Neuronal stem cell (in vitro differentiated cells): ENCODE measurements around the gene ERMN.

Experiments used
- DNase-seq: peaks from one replicate; pipeline ENCODE4 v3.0.0-alpha.2; 2013; ENCODE audit warnings: low spot score
- H2AFZ ChIP-seq: one replicate; pipeline ENCODE4 v1.6.1; 2013; ENCODE audit warnings: mild to moderate bottlenecking, low read length, inconsistent platforms
- H2AK5ac ChIP-seq: 2 replicates; pipeline ENCODE4 v1.6.1; 2013; ENCODE audit warnings: low read depth, mild to moderate bottlenecking, inconsistent platforms, low read length, moderate library complexity, mixed read lengths
- H2BK120ac ChIP-seq: 2 replicates; pipeline ENCODE4 v1.6.1; 2013; ENCODE audit warnings: low read depth, mild to moderate bottlenecking, inconsistent platforms, low read length, moderate library complexity, mixed read lengths
- H2BK12ac ChIP-seq: one replicate; pipeline ENCODE4 v1.6.1; 2013; ENCODE audit warnings: low read length, inconsistent platforms
- H2BK15ac ChIP-seq: 2 replicates; pipeline ENCODE4 v1.6.1; 2013; ENCODE audit warnings: mild to moderate bottlenecking, low read length, inconsistent platforms, mixed read lengths
- H2BK5ac ChIP-seq: one replicate; pipeline ENCODE4 v1.6.1; 2013; ENCODE audit warnings: inconsistent platforms, mild to moderate bottlenecking, low read length, moderate library complexity
- H3K14ac ChIP-seq: one replicate; pipeline ENCODE4 v1.6.1; 2013; ENCODE audit warnings: low read length, inconsistent platforms
- H3K18ac ChIP-seq: 2 replicates; pipeline ENCODE4 v1.6.1; 2013; ENCODE audit warnings: low read length, inconsistent platforms
- H3K23ac ChIP-seq: 2 replicates; pipeline ENCODE4 v1.6.1; 2013; ENCODE audit warnings: low read depth, mild to moderate bottlenecking, mixed read lengths, low read length, inconsistent platforms; ENCODE audit not compliant: poor library complexity
- H3K27ac ChIP-seq: replicated peaks from 3 replicates; pipeline ENCODE4 v1.5.1; 2013; ENCODE audit warnings: low read length, inconsistent platforms
- H3K27me3 ChIP-seq, 3 experiments: 2 replicates each; pipeline ENCODE4 v1.6.1; 2013; ENCODE audit warnings: low read length in 3 of 3, mild to moderate bottlenecking in 2 of 3, inconsistent platforms in 1 of 3, low read depth in 1 of 3, mixed read lengths in 1 of 3, moderate library complexity in 1 of 3; ENCODE audit not compliant: control insufficient read depth in 3 of 3, insufficient read depth in 3 of 3
- H3K36me3 ChIP-seq, 2 donors: replicated peaks in 1 of 2; 2 replicates each; pipeline ENCODE4 v1.6.1; 2013; ENCODE audit warnings: low read length in 2 of 2; ENCODE audit not compliant: control insufficient read depth in 2 of 2, insufficient read depth in 2 of 2
- H3K4ac ChIP-seq: 2 replicates; pipeline ENCODE4 v1.6.1; 2013; ENCODE audit warnings: inconsistent platforms, mild to moderate bottlenecking, low read length, moderate library complexity
- H3K4me1 ChIP-seq, 2 donors: 1 replicate in 1 of 2; 2 replicates in 1 of 2; pipeline ENCODE4 v1.6.1; 2013; ENCODE audit warnings: low read length in 2 of 2, low read depth in 1 of 2; ENCODE audit not compliant: control insufficient read depth in 2 of 2, insufficient read depth in 1 of 2
- H3K4me2 ChIP-seq: one replicate; pipeline ENCODE4 v1.6.1; 2013; ENCODE audit warnings: mild to moderate bottlenecking, low read length, inconsistent platforms; ENCODE audit not compliant: insufficient read depth, poor library complexity, severe bottlenecking
- H3K4me3 ChIP-seq, 2 donors: 2 replicates each; pipeline ENCODE4 v1.5.1; 2013; ENCODE audit warnings: low read length in 2 of 2, mild to moderate bottlenecking in 2 of 2, inconsistent platforms in 1 of 2, moderate library complexity in 1 of 2
- H3K79me1 ChIP-seq: one replicate; pipeline ENCODE4 v1.6.1; 2013; ENCODE audit warnings: low read depth, mild to moderate bottlenecking, inconsistent platforms, low read length, moderate library complexity
- H3K9ac ChIP-seq: one replicate; pipeline ENCODE4 v1.6.1; 2013; ENCODE audit warnings: mild to moderate bottlenecking, low read depth, low read length, inconsistent platforms; ENCODE audit not compliant: poor library complexity
- H3K9me3 ChIP-seq, 2 donors: replicated peaks in 1 of 2; 2 replicates each; pipeline versions ENCODE3 to v1.6.1; 2013; ENCODE audit warnings: low read length in 2 of 2, mild to moderate bottlenecking in 2 of 2, inconsistent platforms in 1 of 2, low read depth in 1 of 2, mixed read lengths in 1 of 2, moderate library complexity in 1 of 2; ENCODE audit not compliant: control insufficient read depth in 2 of 2, insufficient read depth in 1 of 2
- H4K8ac ChIP-seq: one replicate; pipeline ENCODE4 v1.6.1; 2013; ENCODE audit warnings: low read depth, mild to moderate bottlenecking, inconsistent platforms, low read length, moderate library complexity
- H4K91ac ChIP-seq: one replicate; pipeline ENCODE4 v1.6.1; 2013; ENCODE audit warnings: low read length, low read depth, mild to moderate bottlenecking, inconsistent platforms; ENCODE audit not compliant: poor library complexity
- WGBS, 2 donors: extraction: QIAGEN DNeasy Blood & Tissue Kit; methylation state at CpG; one replicate each; pipeline ENCODE4 v1.1.7; 2013; ENCODE audit warnings: missing lambda C conversion rate in 2 of 2, mixed read lengths in 1 of 2; ENCODE audit not compliant: insufficient read length in 2 of 2, insufficient replicate concordance in 1 of 2; ENCODE audit errors: extremely low coverage in 2 of 2; 5-methylcytosine and 5-hydroxymethylcytosine counted together

Gene ERMN

DNA sequence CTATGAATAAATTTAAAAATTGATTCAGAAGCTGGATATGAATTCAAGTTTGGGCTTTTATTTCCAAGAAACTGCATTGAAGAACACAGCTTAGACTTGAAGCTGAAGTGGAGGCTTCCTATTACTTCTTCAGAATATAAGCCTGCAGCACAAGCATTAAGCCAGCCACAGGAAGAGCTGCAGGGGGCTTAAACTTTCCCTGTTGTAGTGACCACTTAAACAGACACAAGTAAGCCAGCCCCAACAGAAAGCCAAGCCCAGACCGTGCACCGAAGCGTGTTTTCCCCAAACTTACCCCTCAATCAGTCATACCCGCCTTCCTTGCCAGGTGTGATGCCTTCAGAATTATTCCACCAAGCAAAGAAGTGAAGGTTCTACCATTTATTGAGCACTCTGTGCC is 28.7 kb downstream of the ERMN start:
- no peak overlapping the region for H2AK5ac ChIP-seq
- H3K4me1 ChIP-seq, result peaks cover 0 to 3% of the 10 kb centered on the region in 2 donors
- no peak overlapping the region for H3K9ac ChIP-seq
- no CpG with 5 or more reads among the region's 4 CpGs for WGBS, 2 donors
- H3K18ac ChIP-seq, result no peak overlapping the region
- no peak overlapping the region for H3K23ac ChIP-seq
- H3K4me2 ChIP-seq, result no peak overlapping the region
- H4K91ac ChIP-seq, result no peak overlapping the region
- no peaks in the 10 kb centered on the region for H3K79me1 ChIP-seq
- H2BK5ac ChIP-seq, result no peak overlapping the region
- H3K4me3 ChIP-seq, result no peak overlapping the region
- H2BK12ac ChIP-seq, result no peak overlapping the region
- H2BK120ac ChIP-seq, result no peak overlapping the region
- no peak overlapping the region for H2AFZ ChIP-seq
- H2BK15ac ChIP-seq, result no peak overlapping the region
- no peaks in the 10 kb centered on the region for H3K27me3 ChIP-seq
- H3K14ac ChIP-seq, result no peak overlapping the region
- H3K9me3 ChIP-seq, result peaks cover 0 to 1% of the 10 kb centered on the region in 2 donors
- H3K36me3 ChIP-seq, result no peaks in the 10 kb centered on the region
- no peak overlapping the region for H3K4ac ChIP-seq
- H3K27ac ChIP-seq, result no peak overlapping the region
- no peak overlapping the region for H4K8ac ChIP-seq
- no peak for DNase-seq

DNA sequence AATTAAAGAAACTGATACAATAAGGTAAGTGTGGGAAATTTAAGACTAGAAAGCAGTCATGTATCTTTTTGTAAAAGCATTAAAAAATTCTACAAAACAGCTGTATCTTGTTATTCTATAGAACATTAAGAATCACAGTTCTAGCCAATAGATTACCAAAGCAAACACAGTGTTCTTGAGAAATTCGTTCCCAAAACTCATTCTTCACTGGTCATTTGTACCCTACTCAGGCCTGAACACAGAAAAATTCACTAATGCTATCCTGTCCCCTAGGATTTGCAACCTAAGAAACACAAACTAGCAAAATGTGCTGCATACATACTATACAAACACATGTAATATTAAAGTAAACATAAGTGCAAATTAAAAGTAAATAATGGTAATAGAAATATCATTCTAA is 29.1 kb downstream of the ERMN start:
- WGBS, 2 donors, result no CpG with 5 or more reads among the region's 1 CpG
- peaks cover 0 to 3% of the 10 kb centered on the region in 2 donors for H3K4me1 ChIP-seq
- H3K4ac ChIP-seq, result no peak overlapping the region

DNA sequence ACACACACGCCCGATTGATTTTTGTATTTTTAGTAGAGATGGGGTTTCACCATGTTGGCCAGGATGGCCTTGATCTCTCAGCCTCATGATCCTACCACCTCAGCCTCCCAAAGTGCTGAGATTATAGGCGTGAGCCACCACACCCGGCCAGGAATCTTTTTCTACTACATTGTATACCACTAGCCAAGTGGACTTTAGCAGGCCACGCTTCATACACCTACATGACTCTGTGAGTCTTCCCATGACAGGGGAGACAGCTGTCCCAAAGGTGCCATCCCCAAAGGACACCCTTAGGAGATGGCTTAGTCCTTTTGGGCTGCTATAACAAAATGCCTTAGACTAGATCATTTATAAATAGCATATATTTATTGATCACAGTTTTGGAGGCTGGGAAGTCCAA is 32.8 kb downstream of the ERMN start:
- DNase-seq, result no peak
- Histone ChIP-seq H2BK15ac (no peak overlapping the region), H3K27me3 (no peaks in the 10 kb centered on the region), H2BK120ac (no peak overlapping the region), H3K23ac (no peak overlapping the region), H3K9ac (no peak overlapping the region), H3K27ac (no peak overlapping the region), H3K36me3 (no peaks in the 10 kb centered on the region), H2AFZ (no peak overlapping the region), H3K4ac (no peak overlapping the region), H3K4me2 (no peak overlapping the region), H4K91ac (no peak overlapping the region), H2AK5ac (no peak overlapping the region), H3K4me3 (no peak overlapping the region), H3K14ac (no peak overlapping the region), H4K8ac (no peak overlapping the region), H2BK12ac (no peak overlapping the region), H2BK5ac (no peak overlapping the region), H3K18ac (no peak overlapping the region), H3K4me1 (peaks cover 0 to 3% of the 10 kb centered on the region in 2 donors), H3K9me3 (peaks cover 0 to 3% of the 10 kb centered on the region in 2 donors), H3K79me1 (no peaks in the 10 kb centered on the region)
- no CpG with 5 or more reads among the region's 5 CpGs for WGBS, 2 donors

More for the DNA sequence above, 29.1 kb downstream of the ERMN start:
- Histone ChIP-seq H3K27ac (no peak overlapping the region), H3K9ac (no peak overlapping the region), H3K27me3 (no peaks in the 10 kb centered on the region), H3K18ac (no peak overlapping the region), H2BK15ac (no peak overlapping the region), H3K79me1 (no peaks in the 10 kb centered on the region), H3K23ac (no peak overlapping the region), H4K8ac (no peak overlapping the region), H3K36me3 (no peaks in the 10 kb centered on the region), H2BK5ac (no peak overlapping the region), H2BK12ac (no peak overlapping the region), H3K9me3 (peaks cover 0 to 1% of the 10 kb centered on the region in 2 donors), H2BK120ac (no peak overlapping the region), H3K4me3 (no peak overlapping the region), H2AK5ac (no peak overlapping the region), H3K14ac (no peak overlapping the region), H2AFZ (no peak overlapping the region), H3K4me2 (no peak overlapping the region), H4K91ac (no peak overlapping the region)
- no peak for DNase-seq

DNA sequence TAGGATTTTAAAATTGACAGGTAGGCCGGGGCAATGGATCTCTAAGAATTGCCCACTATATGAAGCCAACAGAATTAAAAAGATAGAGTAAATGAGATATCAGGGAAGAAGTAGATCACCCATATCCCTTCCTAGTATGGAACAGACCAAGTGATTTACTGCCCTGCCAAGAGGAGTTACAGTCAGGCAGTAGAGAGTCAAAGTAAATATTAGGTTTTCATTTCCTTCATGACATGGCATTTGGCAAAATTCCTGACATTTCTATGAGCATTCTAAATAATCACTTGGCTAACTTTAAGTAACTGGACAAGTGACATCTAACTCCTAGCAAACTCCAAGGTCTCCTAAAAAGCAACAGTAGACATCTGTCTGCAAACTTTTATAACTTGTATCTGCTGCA is 34.6 kb downstream of the ERMN start:
- Histone ChIP-seq H3K9me3 (peaks cover 0 to 1% of the 10 kb centered on the region in 2 donors), H2BK120ac (no peak overlapping the region), H3K23ac (no peak overlapping the region), H3K4ac (no peak overlapping the region), H2AFZ (no peak overlapping the region), H3K4me2 (no peak overlapping the region), H3K4me1 (peaks cover 0 to 3% of the 10 kb centered on the region in 2 donors), H2BK15ac (no peak overlapping the region), H3K79me1 (no peaks in the 10 kb centered on the region), H2BK12ac (no peak overlapping the region), H3K14ac (no peak overlapping the region), H2AK5ac (no peak overlapping the region), H3K9ac (no peak overlapping the region), H2BK5ac (no peak overlapping the region), H3K36me3 (no peaks in the 10 kb centered on the region), H3K27ac (no peak overlapping the region), H3K4me3 (no peak overlapping the region), H3K18ac (no peak overlapping the region), H4K91ac (no peak overlapping the region), H4K8ac (no peak overlapping the region), H3K27me3 (no peaks in the 10 kb centered on the region)
- no CpG with 5 or more reads among the region's 1 CpG for WGBS, 2 donors
- DNase-seq, result no peak
